ENCODE measurements around the gene IL6ST.
"Not testable (repeated sequence)": the region's sequence is repeated elsewhere in the genome, so short reads cannot be mapped to it uniquely, and the experiment has no call there.

Gene IL6ST

DNA sequence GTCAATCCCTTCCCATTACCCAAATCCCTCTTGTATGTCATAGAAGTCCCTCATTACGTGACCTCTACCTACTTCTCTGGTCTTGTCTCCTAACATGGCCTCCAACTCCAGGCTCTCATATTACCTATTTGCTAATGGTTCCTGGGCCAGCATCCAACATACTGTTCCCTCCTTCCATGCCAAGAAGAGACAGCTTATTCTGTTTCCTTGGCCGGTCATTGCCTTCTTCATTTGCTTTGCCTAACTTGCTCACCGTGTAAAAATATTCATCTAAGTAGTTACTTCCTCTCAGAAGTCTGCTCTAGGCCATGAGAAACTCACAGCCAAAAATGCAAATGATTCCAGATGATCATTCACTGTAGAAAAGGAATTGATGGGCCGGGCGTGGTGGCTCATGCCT, 8.9 kb upstream of the IL6ST start:
- TF ChIP-seq EZH2phosphoT487 (IDR thresholded peaks at IDR 0.05; ENCODE audit: borderline replicate concordance, low read length), result no peak
- TF ChIP-seq, protein P1, sequence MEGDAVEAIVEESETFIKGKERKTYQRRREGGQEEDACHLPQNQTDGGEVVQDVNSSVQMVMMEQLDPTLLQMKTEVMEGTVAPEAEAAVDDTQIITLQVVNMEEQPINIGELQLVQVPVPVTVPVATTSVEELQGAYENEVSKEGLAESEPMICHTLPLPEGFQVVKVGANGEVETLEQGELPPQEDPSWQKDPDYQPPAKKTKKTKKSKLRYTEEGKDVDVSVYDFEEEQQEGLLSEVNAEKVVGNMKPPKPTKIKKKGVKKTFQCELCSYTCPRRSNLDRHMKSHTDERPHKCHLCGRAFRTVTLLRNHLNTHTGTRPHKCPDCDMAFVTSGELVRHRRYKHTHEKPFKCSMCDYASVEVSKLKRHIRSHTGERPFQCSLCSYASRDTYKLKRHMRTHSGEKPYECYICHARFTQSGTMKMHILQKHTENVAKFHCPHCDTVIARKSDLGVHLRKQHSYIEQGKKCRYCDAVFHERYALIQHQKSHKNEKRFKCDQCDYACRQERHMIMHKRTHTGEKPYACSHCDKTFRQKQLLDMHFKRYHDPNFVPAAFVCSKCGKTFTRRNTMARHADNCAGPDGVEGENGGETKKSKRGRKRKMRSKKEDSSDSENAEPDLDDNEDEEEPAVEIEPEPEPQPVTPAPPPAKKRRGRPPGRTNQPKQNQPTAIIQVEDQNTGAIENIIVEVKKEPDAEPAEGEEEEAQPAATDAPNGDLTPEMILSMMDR (IDR thresholded peaks at IDR 0.05; ENCODE audit: low read depth, low read length, poor library complexity, severe bottlenecking), result no peak
- no peaks in the 10 kb centered on the region for H3F3A ChIP-seq (ENCODE audit: control insufficient read depth, insufficient read depth)
- H3K4me3 ChIP-seq (ENCODE audit: low read length), result no peak overlapping the region
- H3K9me2 ChIP-seq (replicated peaks; ENCODE audit: control insufficient read depth, low read length), result no peaks in the 10 kb centered on the region
- H4K20me1 ChIP-seq (ENCODE audit: control insufficient read depth, insufficient read depth, low read depth, low read length), result no peaks in the 10 kb centered on the region
- no peaks in the 10 kb centered on the region for H3K9me3 ChIP-seq (ENCODE audit: control insufficient read depth, insufficient read depth, low read length)
- no peaks in the 10 kb centered on the region for H3K36me3 ChIP-seq (ENCODE audit: control insufficient read depth, low read length)
- no peaks in the 10 kb centered on the region; the same call in 1 of the 2 replicates for H3K27me3 ChIP-seq (ENCODE audit: control insufficient read depth, low read length)
- H3K4me1 ChIP-seq (ENCODE audit: control insufficient read depth, low read length), result peaks cover 4% of the 10 kb centered on the region; the same call in 1 of the 2 replicates
- no peak overlapping the region for H3K4me2 ChIP-seq (ENCODE audit: low read length)
- H3K79me2 ChIP-seq (ENCODE audit: control insufficient read depth, low read length), result no peaks in the 10 kb centered on the region
- H3K27ac ChIP-seq (ENCODE audit: low read depth, low read length), result no peak overlapping the region

DNA sequence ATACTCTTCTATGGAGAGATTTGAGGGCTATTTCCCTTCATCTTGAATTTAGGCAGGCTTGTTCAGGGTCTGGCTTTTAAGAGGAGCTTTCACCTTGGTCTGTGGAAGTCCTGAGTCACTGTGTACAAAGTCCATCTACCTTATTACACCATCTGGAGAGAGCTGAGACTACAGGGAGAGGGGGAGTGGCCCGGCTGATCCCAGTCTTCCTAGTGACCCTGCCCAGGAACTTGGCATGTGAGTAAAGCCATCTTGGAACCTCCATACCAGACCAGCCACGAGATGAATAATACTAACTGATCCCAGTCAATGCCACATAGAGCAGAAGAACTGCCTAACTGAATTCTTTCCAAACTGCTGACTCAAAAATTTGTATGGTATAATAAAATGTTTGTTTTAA, 8.4 kb upstream of the IL6ST start:
- H3K9me2 ChIP-seq (replicated peaks; ENCODE audit: control insufficient read depth, low read length), result no peaks in the 10 kb centered on the region
- H3K79me2 ChIP-seq (ENCODE audit: control insufficient read depth, low read length), result no peaks in the 10 kb centered on the region
- H4K20me1 ChIP-seq (ENCODE audit: control insufficient read depth, insufficient read depth, low read depth, low read length), result no peaks in the 10 kb centered on the region
- no peaks in the 10 kb centered on the region for H3K36me3 ChIP-seq (ENCODE audit: control insufficient read depth, low read length)
- no peaks in the 10 kb centered on the region for H3F3A ChIP-seq (ENCODE audit: control insufficient read depth, insufficient read depth)
- H3K4me3 ChIP-seq (ENCODE audit: low read length), result no peak overlapping the region
- TF ChIP-seq EZH2phosphoT487 (IDR thresholded peaks at IDR 0.05; ENCODE audit: borderline replicate concordance, low read length), result no peak
- TF ChIP-seq, protein P1 (IDR thresholded peaks at IDR 0.05; ENCODE audit: low read depth, low read length, poor library complexity, severe bottlenecking), result no peak
- no peak overlapping the region for H3K4me2 ChIP-seq (ENCODE audit: low read length)
- H3K27ac ChIP-seq (ENCODE audit: low read depth, low read length), result no peak overlapping the region
- peaks cover 4% of the 10 kb centered on the region; the same call in 1 of the 2 replicates for H3K4me1 ChIP-seq (ENCODE audit: control insufficient read depth, low read length)
- no peaks in the 10 kb centered on the region; the same call in 1 of the 2 replicates for H3K27me3 ChIP-seq (ENCODE audit: control insufficient read depth, low read length)
- no peaks in the 10 kb centered on the region for H3K9me3 ChIP-seq (ENCODE audit: control insufficient read depth, insufficient read depth, low read length)

DNA sequence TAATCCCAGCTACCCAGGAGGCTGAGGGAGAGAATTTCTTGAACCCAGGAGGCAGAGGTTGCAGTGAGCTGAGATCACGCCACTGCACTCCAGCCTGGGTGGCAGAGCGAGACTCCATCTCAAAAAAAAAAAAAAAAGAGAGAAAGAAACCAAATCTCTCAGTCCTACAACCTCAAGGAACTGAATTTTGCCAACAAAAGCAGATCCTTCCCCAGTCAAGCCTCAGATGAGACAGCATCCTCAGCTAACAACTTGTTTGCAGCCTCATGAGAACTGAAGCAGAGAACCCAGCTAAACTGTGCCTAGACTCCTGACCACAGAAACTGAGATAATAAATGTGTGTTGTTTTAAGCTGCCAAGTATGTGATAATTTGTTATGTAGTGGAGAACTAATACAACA, 7.5 kb upstream of the IL6ST start:
- Histone ChIP-seq H3K4me1 (ENCODE audit: control insufficient read depth, low read length) (peaks cover 4% of the 10 kb centered on the region; the same call in 1 of the 2 replicates), H3K9me2 (replicated peaks; ENCODE audit: control insufficient read depth, low read length) (no peaks in the 10 kb centered on the region), H3K27me3 (ENCODE audit: control insufficient read depth, low read length) (no peaks in the 10 kb centered on the region; the same call in 1 of the 2 replicates), H3K36me3 (ENCODE audit: control insufficient read depth, low read length) (no peaks in the 10 kb centered on the region), H3K27ac (ENCODE audit: low read depth, low read length) (no peak overlapping the region), H3K4me3 (ENCODE audit: low read length) (no peak overlapping the region), H3F3A (ENCODE audit: control insufficient read depth, insufficient read depth) (no peaks in the 10 kb centered on the region), H3K4me2 (ENCODE audit: low read length) (no peak overlapping the region), H3K9me3 (ENCODE audit: control insufficient read depth, insufficient read depth, low read length) (no peaks in the 10 kb centered on the region), H4K20me1 (ENCODE audit: control insufficient read depth, insufficient read depth, low read depth, low read length) (no peaks in the 10 kb centered on the region), H3K79me2 (ENCODE audit: control insufficient read depth, low read length) (no peaks in the 10 kb centered on the region)
- TF ChIP-seq EZH2phosphoT487 (IDR thresholded peaks at IDR 0.05; ENCODE audit: borderline replicate concordance, low read length), result no peak

DNA sequence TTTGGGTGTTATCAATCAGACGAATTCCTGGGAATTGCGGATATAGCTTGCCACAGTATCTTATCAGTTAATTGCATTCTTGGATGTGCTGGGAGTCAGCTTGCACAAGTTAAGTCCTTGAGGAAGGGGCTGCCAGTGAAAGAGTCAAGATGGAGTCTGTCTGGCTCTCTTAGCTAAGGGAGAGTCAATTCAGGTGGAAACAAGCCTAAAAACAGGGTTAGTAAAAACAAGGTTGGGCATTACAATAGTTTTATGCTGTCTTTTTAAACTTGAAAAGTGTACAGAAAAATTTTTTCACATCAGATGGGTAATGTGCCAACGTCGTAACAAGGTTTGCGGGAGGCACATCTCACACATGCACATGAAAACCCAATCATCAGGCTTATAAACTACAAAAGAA, 5.5 kb upstream of the IL6ST start:
- H3K4me1 ChIP-seq (ENCODE audit: control insufficient read depth, low read length); H3K27ac ChIP-seq (ENCODE audit: low read depth, low read length); H3K27me3 ChIP-seq (ENCODE audit: control insufficient read depth, low read length); H3K9me3 ChIP-seq (ENCODE audit: control insufficient read depth, insufficient read depth, low read length); H3K4me3 ChIP-seq (ENCODE audit: low read length); H4K20me1 ChIP-seq (ENCODE audit: control insufficient read depth, insufficient read depth, low read depth, low read length); H3K4me2 ChIP-seq (ENCODE audit: low read length); H3K79me2 ChIP-seq (ENCODE audit: control insufficient read depth, low read length); H3K36me3 ChIP-seq (ENCODE audit: control insufficient read depth, low read length); H3K9me2 ChIP-seq (replicated peaks; ENCODE audit: control insufficient read depth, low read length); H3F3A ChIP-seq (ENCODE audit: control insufficient read depth, insufficient read depth): not testable (repeated sequence)

All from DOHH2 (cell line).